IMR-90 (cell line): ENCODE data around the gene MARCHF3. TPM values are rescaled to one million over a fixed set of nuclear protein-coding genes. Genes with fewer than 3 reads are reported as not detected.

Experiments
- ATAC-seq: fragments of 200-7000 bp; cut with Tn5 transposase; 2 replicates; pipeline ENCODE4 v1.9.1; 2020; ENCODE audit warnings: low read depth, mild to moderate bottlenecking, moderate library complexity
- BruUV-seq: library from RNA; stranded (reverse); fragments of 400-500 nt; replicated peaks from 2 replicates; lab custom pipeline; 2021; lab: Mats Ljungman, UMichigan
- CTCF ChIA-PET: fragments of 300-600 bp; formaldehyde crosslinking; extraction: SDS; loops from one replicate; lab custom pipeline; 2021; ENCODE audit warnings: antibody characterized with exemption; lab: Yijun Ruan, JAX
- POLR2A ChIA-PET: fragments of 300-600 bp; sonication (Branson Sonifier 250); formaldehyde crosslinking; loops from one replicate; lab custom pipeline; 2022; ENCODE audit warnings: antibody characterized with exemption; ENCODE audit not compliant: unreplicated experiment; lab: Charles Lee
- DNase-seq: peaks from one replicate; pipeline ENCODE4 v3.0.0; 2013
- H2AFZ ChIP-seq: replicated peaks from 2 replicates; pipeline ENCODE3; 2013; ENCODE audit warnings: low read length, mild to moderate bottlenecking; ENCODE audit not compliant: poor library complexity
- H2AK5ac ChIP-seq: 2 replicates; pipeline ENCODE4 v1.6.1; 2013; ENCODE audit warnings: low read depth, low read length, inconsistent platforms
- H2AK9ac ChIP-seq: replicated peaks from 2 replicates; pipeline ENCODE3; 2013; ENCODE audit warnings: mild to moderate bottlenecking, low read depth, low read length, moderate library complexity; ENCODE audit not compliant: poor library complexity
- H2BK120ac ChIP-seq: 2 replicates; pipeline ENCODE4 v1.6.1; 2013; ENCODE audit warnings: low read depth, low read length, inconsistent platforms
- H2BK15ac ChIP-seq: 3 replicates; pipeline ENCODE4 v1.6.1; 2013; ENCODE audit warnings: low read depth, low read length, inconsistent platforms
- H2BK20ac ChIP-seq: 2 replicates; pipeline ENCODE4 v1.6.1; 2013; ENCODE audit warnings: low read depth, mild to moderate bottlenecking, inconsistent platforms, low read length, moderate library complexity
- H2BK5ac ChIP-seq: 2 replicates; pipeline ENCODE4 v1.6.1; 2013; ENCODE audit warnings: mild to moderate bottlenecking, low read depth, low read length, inconsistent platforms; ENCODE audit not compliant: poor library complexity, severe bottlenecking
- H3K14ac ChIP-seq: replicated peaks from 2 replicates; pipeline ENCODE4 v1.6.1; 2013; ENCODE audit warnings: low read depth, low read length, inconsistent platforms
- H3K18ac ChIP-seq: 2 replicates; pipeline ENCODE4 v1.6.1; 2013; ENCODE audit warnings: low read depth, low read length, control low read depth
- H3K23ac ChIP-seq: 2 replicates; pipeline ENCODE4 v1.6.1; 2013; ENCODE audit warnings: low read depth, low read length, inconsistent platforms
- H3K27ac ChIP-seq: 2 replicates; pipeline ENCODE4 v1.5.1; 2013; ENCODE audit warnings: mild to moderate bottlenecking, control low read depth, low read length; ENCODE audit not compliant: insufficient read depth
- H3K27me3 ChIP-seq: 2 replicates; pipeline ENCODE4 v1.6.1; 2013; ENCODE audit warnings: low read length; ENCODE audit not compliant: control insufficient read depth, insufficient read depth
- H3K36me3 ChIP-seq: 2 replicates; pipeline ENCODE4 v1.6.1; 2013; ENCODE audit warnings: low read length, mixed read lengths; ENCODE audit not compliant: control insufficient read depth, insufficient read depth
- H3K4ac ChIP-seq: 2 replicates; pipeline ENCODE4 v1.6.1; 2013; ENCODE audit warnings: low read depth, low read length, inconsistent platforms
- H3K4me1 ChIP-seq: 2 replicates; pipeline ENCODE4 v1.6.1; 2013; ENCODE audit warnings: low read length, mixed read lengths; ENCODE audit not compliant: control insufficient read depth, insufficient read depth
- H3K4me2 ChIP-seq: 2 replicates; pipeline ENCODE4 v1.6.1; 2013; ENCODE audit warnings: low read depth, mild to moderate bottlenecking, control low read depth, low read length, moderate library complexity
- H3K4me3 ChIP-seq: 2 replicates; pipeline ENCODE4 v1.5.1; 2013; ENCODE audit warnings: low read depth, mild to moderate bottlenecking, control low read depth, low read length, moderate library complexity; ENCODE audit not compliant: insufficient read depth
- H3K56ac ChIP-seq: 2 replicates; pipeline ENCODE4 v1.6.1; 2013; ENCODE audit warnings: low read length, inconsistent platforms; ENCODE audit not compliant: insufficient read depth; ENCODE audit errors: extremely low read depth
- H3K79me1 ChIP-seq, 2 experiments: 2 replicates each; pipeline ENCODE4 v1.6.1; 2013; ENCODE audit warnings: low read length in 2 of 2, inconsistent platforms in 1 of 2, low read depth in 1 of 2
- H3K9ac ChIP-seq: 2 replicates; pipeline ENCODE4 v1.6.1; 2013; ENCODE audit warnings: low read depth, low read length, control low read depth
- H3K9me1 ChIP-seq: 2 replicates; pipeline ENCODE4 v1.6.1; 2013; ENCODE audit warnings: low read length, inconsistent platforms; ENCODE audit not compliant: insufficient read depth
- H3K9me3 ChIP-seq: 2 replicates; pipeline ENCODE4 v1.6.1; 2013; ENCODE audit warnings: low read length; ENCODE audit not compliant: control insufficient read depth, insufficient read depth
- H4K20me1 ChIP-seq: 2 replicates; pipeline ENCODE4 v1.6.1; 2013; ENCODE audit warnings: low read length, inconsistent platforms; ENCODE audit not compliant: insufficient read depth
- H4K5ac ChIP-seq: 2 replicates; pipeline ENCODE4 v1.6.1; 2013; ENCODE audit warnings: mild to moderate bottlenecking, low read depth, low read length, control low read depth
- H4K8ac ChIP-seq, 2 experiments: 2 replicates each; pipeline ENCODE4 v1.6.1; 2013; ENCODE audit warnings: low read depth in 2 of 2, low read length in 2 of 2, control low read depth in 1 of 2, inconsistent platforms in 1 of 2
- H4K91ac ChIP-seq: 2 replicates; pipeline ENCODE4 v1.6.1; 2013; ENCODE audit warnings: low read depth, low read length, inconsistent platforms; ENCODE audit not compliant: insufficient read depth
- CHD1 ChIP-seq: IDR thresholded peaks from 2 replicates; pipeline ENCODE4 v1.6.1; 2012; ENCODE audit warnings: low read depth, low read length, improper control_type of control experiment
- FOS ChIP-seq: fragments of 150-350 bp; IDR thresholded peaks from 2 replicates; pipeline ENCODE4 v1.6.1; 2016; ENCODE audit warnings: low read depth, low read length
- MXI1 ChIP-seq: IDR thresholded peaks from 2 replicates; pipeline ENCODE4 v1.6.1; 2012; ENCODE audit warnings: low read depth, mild to moderate bottlenecking, low read length, moderate library complexity, borderline replicate concordance
- RCOR1 ChIP-seq: IDR thresholded peaks from 2 replicates; pipeline ENCODE4 v1.6.1; 2012; ENCODE audit warnings: mild to moderate bottlenecking, low read length, improper control_type of control experiment; ENCODE audit not compliant: insufficient replicate concordance
- SMC3 ChIP-seq: fragments of 150-350 bp; IDR thresholded peaks from 2 replicates; pipeline ENCODE4 v1.6.1; 2016; ENCODE audit warnings: low read depth, mild to moderate bottlenecking, antibody characterized with exemption, low read length, moderate library complexity
- WGBS, 2 experiments: methylation state at CpG; one replicate each; pipeline versions ENCODE4 v1.1.5 to v1.1.7; 2013; ENCODE audit warnings: missing lambda C conversion rate in 2 of 2; ENCODE audit not compliant: insufficient read length in 1 of 2; ENCODE audit errors: extremely low coverage in 2 of 2; 5-methylcytosine and 5-hydroxymethylcytosine counted together
- dilution Hi-C: fragments of 300-500 bp; cut with HindIII; formaldehyde crosslinking; loops from one replicate; pipeline ENCODE4 v1.14.3; 2018; ENCODE audit warnings: low sequenced_read_pairs; ENCODE audit not compliant: unreplicated experiment
- in situ Hi-C: fragments of 300-500 bp; cut with MboI; formaldehyde crosslinking; loops from 3 replicates; pipeline ENCODE4 v1.14.3; 2019; ENCODE audit warnings: low sequenced_read_pairs, inconsistent platforms, mixed read lengths
- intact Hi-C: fragments of 100-400 bp; cut with micrococcal nuclease; formaldehyde crosslinking; loops from 2 replicates; pipeline ENCODE4 v1.10.0; 2022
- polyA plus RNA-seq, 3 experiments: library from polyadenylated mRNA; depleted of rRNA; stranded (reverse); fragments of >200 nt; gene quantifications; 2 replicates each; pipeline ENCODE4 v1.2.3, GENCODE V29; 2012; ENCODE audit warnings: low replicate concordance in 1 of 3
- total RNA-seq: library from RNA; depleted of rRNA; stranded (reverse); fragments of >200 nt; gene quantifications from 2 replicates; pipeline ENCODE4 v1.2.3, GENCODE V29; 2012
- TF ChIP-seq, protein P1 (sequence below): fragments of 150-350 bp; IDR thresholded peaks from 2 replicates; pipeline ENCODE4 v1.6.1; 2016; ENCODE audit warnings: low read depth, mild to moderate bottlenecking, low read length, moderate library complexity, borderline replicate concordance

MARCHF3 gene
- total and polyA plus RNA-seq, 2 of the 4 experiments (the other 2 are of a cell fraction) = 11.2 to 18.8 TPM

DNA sequence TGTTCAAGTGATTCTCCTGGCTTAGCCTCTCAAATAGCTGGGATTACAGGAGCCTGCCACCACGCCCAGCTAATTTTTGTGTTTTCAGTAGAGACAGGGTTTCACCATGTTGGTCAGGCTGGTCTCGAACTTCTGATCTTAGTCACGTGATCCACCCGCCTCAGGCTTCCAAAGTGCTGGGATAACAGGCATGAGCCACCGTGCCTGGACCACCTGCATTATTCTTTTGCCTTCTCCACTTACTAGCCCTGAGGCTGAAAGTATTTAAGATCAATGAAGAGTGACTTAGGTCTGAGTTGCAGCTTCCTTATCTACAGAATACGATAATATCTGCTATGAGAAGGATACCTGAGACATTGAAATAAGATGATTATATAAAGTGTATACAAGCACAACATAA is 129.6 kb downstream of the MARCHF3 start:
- dilution Hi-C loops = no loop called here
- Histone ChIP-seq H2BK15ac (no peak overlapping the region), H3K9me1 (no peaks in the 10 kb centered on the region), H3K27me3 (no peaks in the 10 kb centered on the region), H3K79me1 (no peaks in the 10 kb centered on the region), H4K91ac (no peak overlapping the region), H3K4me3 (no peak overlapping the region), H2BK5ac (no peak overlapping the region), H3K14ac (no peak overlapping the region), H4K5ac (no peak overlapping the region), H3K4me2 (no peak overlapping the region), H2AK9ac (no peak overlapping the region), H4K20me1 (no peaks in the 10 kb centered on the region), H4K8ac (no peak overlapping the region), H3K9me3 (no peaks in the 10 kb centered on the region), H3K4ac (no peak overlapping the region), H3K18ac (no peak overlapping the region), H2AK5ac (no peak overlapping the region), H3K4me1 (0 out of 2 replicates have a peak, but pooled peaks cover 2% of the 10 kb centered on the region), H2AFZ (no peak overlapping the region), H3K23ac (no peak overlapping the region), H3K36me3 (no peaks in the 10 kb centered on the region), H2BK120ac (no peak overlapping the region), H3K56ac (no peak overlapping the region), H3K9ac (no peak overlapping the region), H3K27ac (no peak overlapping the region), H2BK20ac (no peak overlapping the region)
- ATAC-seq (no peak), DNase-seq (no peak)
- in situ Hi-C loops = no loop called here
- CTCF ChIA-PET = no interaction called here
- POLR2A ChIA-PET = no interaction called here
- 89% methylated on average over 3 of the region's 6 CpGs; no CpG with 5 or more reads in 1 of the 2 experiments for WGBS, 2 experiments
- TF ChIP-seq, protein P1, sequence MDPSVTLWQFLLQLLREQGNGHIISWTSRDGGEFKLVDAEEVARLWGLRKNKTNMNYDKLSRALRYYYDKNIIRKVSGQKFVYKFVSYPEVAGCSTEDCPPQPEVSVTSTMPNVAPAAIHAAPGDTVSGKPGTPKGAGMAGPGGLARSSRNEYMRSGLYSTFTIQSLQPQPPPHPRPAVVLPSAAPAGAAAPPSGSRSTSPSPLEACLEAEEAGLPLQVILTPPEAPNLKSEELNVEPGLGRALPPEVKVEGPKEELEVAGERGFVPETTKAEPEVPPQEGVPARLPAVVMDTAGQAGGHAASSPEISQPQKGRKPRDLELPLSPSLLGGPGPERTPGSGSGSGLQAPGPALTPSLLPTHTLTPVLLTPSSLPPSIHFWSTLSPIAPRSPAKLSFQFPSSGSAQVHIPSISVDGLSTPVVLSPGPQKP = no peak
- no peak for TF ChIP-seq CHD1
- no peak for TF ChIP-seq SMC3
- no peak for TF ChIP-seq FOS
- TF ChIP-seq MXI1 = no peak
- no peak for TF ChIP-seq RCOR1
- intact Hi-C loops = no loop called here
- no TSS peak for BruUV-seq
